ENCODE data around the gene SPANXN3.

Gene SPANXN3

DNA sequence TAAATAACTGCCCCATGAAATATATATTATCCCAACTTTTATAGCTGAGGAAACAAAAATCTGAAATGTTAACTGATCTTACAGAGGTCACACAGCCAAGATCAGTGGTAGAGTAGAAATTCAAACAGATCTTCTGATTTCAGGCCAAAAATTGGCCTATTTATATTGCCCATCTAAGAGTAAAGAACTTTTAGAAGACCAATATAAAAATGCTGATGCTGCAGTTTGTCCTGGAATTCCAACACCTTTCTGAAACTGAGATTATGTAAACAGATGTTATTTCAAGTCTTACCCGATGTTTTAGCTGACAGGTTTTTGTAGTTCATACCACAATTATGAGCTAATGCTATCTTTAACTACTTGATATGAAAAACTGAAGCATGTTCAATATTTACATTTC, 51.1 kb downstream of the SPANXN3 start:
- Histone ChIP-seq H3K9me3 (replicated peaks; ENCODE audit: insufficient read depth, low read length) (no peaks in the 10 kb centered on the region), H3F3A (ENCODE audit: insufficient read depth, low read length) (0 out of 2 replicates have a peak, but pooled peaks cover 5% of the 10 kb centered on the region), H3K9me2 (replicated peaks; ENCODE audit: insufficient read depth, low read length) (no peaks in the 10 kb centered on the region), H2AFZ (ENCODE audit: low read length) (no peak overlapping the region), H3K4me2 (ENCODE audit: low read depth, low read length) (peak overlapping the region; percentile 41), H3K4me3 (ENCODE audit: low read length) (no peak overlapping the region), H3K9ac (ENCODE audit: low read length) (no peak overlapping the region), H3K4me1 (ENCODE audit: low read length) (peaks cover 15% of the 10 kb centered on the region), H4K20me1 (ENCODE audit: insufficient read depth, low read length) (no peaks in the 10 kb centered on the region), H3K36me3 (replicated peaks; ENCODE audit: insufficient read depth, low read length) (no peaks in the 10 kb centered on the region), H3K27ac (ENCODE audit: low read length) (peak overlapping the region; percentile 50; the same call in 1 of the 2 replicates), H3K79me2 (ENCODE audit: low read length) (no peaks in the 10 kb centered on the region), H3K27me3 (replicated peaks; ENCODE audit: insufficient read depth, low read length) (no peaks in the 10 kb centered on the region)
- peak; percentile 85 for DNase-seq
- TF ChIP-seq, protein P1, sequence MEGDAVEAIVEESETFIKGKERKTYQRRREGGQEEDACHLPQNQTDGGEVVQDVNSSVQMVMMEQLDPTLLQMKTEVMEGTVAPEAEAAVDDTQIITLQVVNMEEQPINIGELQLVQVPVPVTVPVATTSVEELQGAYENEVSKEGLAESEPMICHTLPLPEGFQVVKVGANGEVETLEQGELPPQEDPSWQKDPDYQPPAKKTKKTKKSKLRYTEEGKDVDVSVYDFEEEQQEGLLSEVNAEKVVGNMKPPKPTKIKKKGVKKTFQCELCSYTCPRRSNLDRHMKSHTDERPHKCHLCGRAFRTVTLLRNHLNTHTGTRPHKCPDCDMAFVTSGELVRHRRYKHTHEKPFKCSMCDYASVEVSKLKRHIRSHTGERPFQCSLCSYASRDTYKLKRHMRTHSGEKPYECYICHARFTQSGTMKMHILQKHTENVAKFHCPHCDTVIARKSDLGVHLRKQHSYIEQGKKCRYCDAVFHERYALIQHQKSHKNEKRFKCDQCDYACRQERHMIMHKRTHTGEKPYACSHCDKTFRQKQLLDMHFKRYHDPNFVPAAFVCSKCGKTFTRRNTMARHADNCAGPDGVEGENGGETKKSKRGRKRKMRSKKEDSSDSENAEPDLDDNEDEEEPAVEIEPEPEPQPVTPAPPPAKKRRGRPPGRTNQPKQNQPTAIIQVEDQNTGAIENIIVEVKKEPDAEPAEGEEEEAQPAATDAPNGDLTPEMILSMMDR (IDR thresholded peaks at IDR 0.05; ENCODE audit: low read length): no peak
- TF ChIP-seq EZH2phosphoT487 (IDR thresholded peaks at IDR 0.05; ENCODE audit: low read length) (no peak), EZH2 (optimal IDR thresholded peaks at IDR 0.05; ENCODE audit: low read depth, low read length) (no peak)

DNA sequence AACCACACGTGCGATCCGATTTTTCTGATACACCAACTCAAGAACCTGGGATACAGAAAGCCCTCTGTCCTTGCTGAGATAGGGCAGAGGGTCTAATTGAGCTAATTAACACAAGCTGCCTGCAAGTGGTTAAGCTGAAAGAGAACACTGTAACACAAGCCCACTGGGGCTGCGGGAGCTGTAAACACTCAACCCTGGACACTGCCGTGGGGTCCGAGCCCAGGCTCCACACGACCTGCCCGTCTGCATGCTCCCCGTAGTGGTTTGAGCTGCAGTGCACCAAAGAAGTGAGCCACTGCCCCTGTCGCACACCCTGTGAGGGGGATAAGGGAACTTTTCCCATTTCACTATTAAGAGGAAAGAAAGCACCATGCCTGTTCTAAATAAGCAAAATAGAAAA, 54.6 kb downstream of the SPANXN3 start:
- Histone ChIP-seq H3K9me2 (replicated peaks; ENCODE audit: insufficient read depth, low read length) (no peaks in the 10 kb centered on the region), H3K4me3 (ENCODE audit: low read length) (no peak overlapping the region), H3K9ac (ENCODE audit: low read length) (no peak overlapping the region), H3F3A (ENCODE audit: insufficient read depth, low read length) (0 out of 2 replicates have a peak, but pooled peaks cover 5% of the 10 kb centered on the region), H4K20me1 (ENCODE audit: insufficient read depth, low read length) (no peaks in the 10 kb centered on the region), H3K36me3 (replicated peaks; ENCODE audit: insufficient read depth, low read length) (no peaks in the 10 kb centered on the region), H3K27ac (ENCODE audit: low read length) (no peak overlapping the region), H3K27me3 (replicated peaks; ENCODE audit: insufficient read depth, low read length) (no peaks in the 10 kb centered on the region), H2AFZ (ENCODE audit: low read length) (no peak overlapping the region), H3K79me2 (ENCODE audit: low read length) (no peaks in the 10 kb centered on the region), H3K4me1 (ENCODE audit: low read length) (peaks cover 15% of the 10 kb centered on the region), H3K9me3 (replicated peaks; ENCODE audit: insufficient read depth, low read length) (no peaks in the 10 kb centered on the region), H3K4me2 (ENCODE audit: low read depth, low read length) (no peak overlapping the region)
- TF ChIP-seq EZH2phosphoT487 (IDR thresholded peaks at IDR 0.05; ENCODE audit: low read length) (no peak), EZH2 (optimal IDR thresholded peaks at IDR 0.05; ENCODE audit: low read depth, low read length) (no peak)
- TF ChIP-seq, protein P1 (IDR thresholded peaks at IDR 0.05; ENCODE audit: low read length): no peak
- DNase-seq: no peak

DNA sequence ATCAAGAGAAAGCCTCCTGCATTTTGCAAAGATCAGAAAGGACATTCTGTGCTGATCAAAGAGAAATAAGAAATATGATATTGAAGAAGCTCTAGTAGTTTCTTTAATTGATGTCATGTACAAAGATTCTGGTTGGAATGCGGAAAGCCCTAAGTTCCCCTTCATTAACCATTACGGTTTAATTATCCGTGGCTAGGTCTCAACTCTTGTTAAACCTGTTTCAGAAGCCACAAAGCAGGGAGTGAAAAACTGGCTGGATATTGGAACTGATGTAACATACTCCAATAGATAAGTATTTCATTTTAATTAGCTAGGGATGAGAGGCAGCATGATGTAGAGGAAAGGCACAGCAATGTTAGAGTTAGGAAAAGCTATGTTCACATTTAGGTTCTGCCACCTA, 55.7 kb downstream of the SPANXN3 start:
- Histone ChIP-seq H2AFZ (ENCODE audit: low read length) (no peak overlapping the region), H3K9me2 (replicated peaks; ENCODE audit: insufficient read depth, low read length) (no peaks in the 10 kb centered on the region), H3K36me3 (replicated peaks; ENCODE audit: insufficient read depth, low read length) (no peaks in the 10 kb centered on the region), H4K20me1 (ENCODE audit: insufficient read depth, low read length) (no peaks in the 10 kb centered on the region), H3K27ac (ENCODE audit: low read length) (no peak overlapping the region), H3K79me2 (ENCODE audit: low read length) (no peaks in the 10 kb centered on the region), H3K4me1 (ENCODE audit: low read length) (peaks cover 11% of the 10 kb centered on the region), H3K4me3 (ENCODE audit: low read length) (no peak overlapping the region), H3F3A (ENCODE audit: insufficient read depth, low read length) (0 out of 2 replicates have a peak, but pooled peaks cover 5% of the 10 kb centered on the region), H3K27me3 (replicated peaks; ENCODE audit: insufficient read depth, low read length) (no peaks in the 10 kb centered on the region), H3K9ac (ENCODE audit: low read length) (no peak overlapping the region), H3K4me2 (ENCODE audit: low read depth, low read length) (no peak overlapping the region), H3K9me3 (replicated peaks; ENCODE audit: insufficient read depth, low read length) (no peaks in the 10 kb centered on the region)
- no peak for DNase-seq
- no peak for TF ChIP-seq EZH2 (optimal IDR thresholded peaks at IDR 0.05; ENCODE audit: low read depth, low read length)
- TF ChIP-seq, protein P1 (IDR thresholded peaks at IDR 0.05; ENCODE audit: low read length): no peak
- no peak for TF ChIP-seq EZH2phosphoT487 (IDR thresholded peaks at IDR 0.05; ENCODE audit: low read length)

Measured in MM.1S (cell line).